WTC11 (cell line): ENCODE data around the gene PNRC1.

ENCODE experiments used
- ATF6 ChIP-seq: sonication (generic); formaldehyde crosslinking; IDR thresholded peaks from 2 replicates; pipeline ENCODE4 v1.8.1; 2023; ENCODE audit warnings: mild to moderate bottlenecking, missing genetic modification reagents
- CTCF ChIP-seq: fragments of 200-600 bp; IDR thresholded peaks from 2 replicates; pipeline ENCODE4 v1.8.0; 2022; ENCODE audit warnings: antibody characterized with exemption
- ETV6 ChIP-seq: sonication (generic); formaldehyde crosslinking; IDR thresholded peaks from 2 replicates; pipeline ENCODE4 v1.8.1; 2022; ENCODE audit warnings: mild to moderate bottlenecking, missing genetic modification reagents
- IRF2 ChIP-seq: sonication (generic); formaldehyde crosslinking; IDR thresholded peaks from 2 replicates; pipeline ENCODE4 v1.8.0; 2022; ENCODE audit warnings: low read depth, missing genetic modification reagents, borderline replicate concordance
- PRDM15 ChIP-seq: sonication (generic); formaldehyde crosslinking; IDR thresholded peaks from 2 replicates; pipeline ENCODE4 v1.8.0; 2022; ENCODE audit warnings: missing genetic modification reagents
- STAT6 ChIP-seq: sonication (generic); formaldehyde crosslinking; conservative IDR thresholded peaks from 2 replicates; pipeline ENCODE4 v1.8.1; 2023; ENCODE audit warnings: mild to moderate bottlenecking, low read depth, missing genetic modification reagents, moderate library complexity
- TEAD4 ChIP-seq: sonication (generic); formaldehyde crosslinking; IDR thresholded peaks from 2 replicates; pipeline ENCODE4 v1.8.0; 2022; ENCODE audit warnings: mild to moderate bottlenecking, missing genetic modification reagents

GRCh38 chr6:89050697-89051096 is 29.9 kb upstream of the PNRC1 start:
- no peak for TF ChIP-seq CTCF
- TF ChIP-seq ETV6 (CRISPR knock-in tag), result no peak
- TF ChIP-seq IRF2 (CRISPR knock-in tag), result no peak
- no peak for TF ChIP-seq PRDM15
- TF ChIP-seq STAT6 (CRISPR knock-in tag), result no peak
- TF ChIP-seq TEAD4 (CRISPR knock-in tag), result no peak
- no peak for TF ChIP-seq ATF6 (CRISPR knock-in tag)
